NCI-H128 (cell line): ENCODE measurements around the gene APC2.
"Not testable (repeated sequence)": the region's sequence is repeated elsewhere in the genome, so short reads cannot be mapped to it uniquely, and the experiment has no call there.

Experiments
- DNase-seq: peaks from one replicate; lab custom pipeline; 2025; ENCODE audit not compliant: unreplicated experiment; lab: John Stamatoyannopoulos, UW

Gene APC2

DNA sequence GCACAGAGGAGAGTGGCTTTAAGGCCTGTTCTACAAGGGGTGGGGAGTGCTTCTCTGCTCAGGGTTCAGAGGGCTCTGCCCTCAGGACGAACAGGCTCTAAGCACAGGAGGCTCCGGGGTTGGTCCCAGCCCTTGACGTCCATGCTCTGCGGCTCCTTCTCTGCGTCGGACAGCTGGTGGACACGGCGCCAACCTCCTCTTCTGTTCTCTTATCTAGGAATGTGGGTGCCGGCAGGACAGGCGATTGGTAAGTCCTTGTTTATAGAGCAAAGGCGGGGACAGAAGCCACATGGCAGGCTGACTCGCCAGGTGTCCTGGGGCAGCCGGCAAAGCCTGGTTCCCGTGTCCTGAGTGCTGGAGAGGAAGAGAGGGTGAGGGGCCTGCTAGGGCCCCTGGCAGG lies 20.2 kb upstream of the APC2 start:
- no peak for DNase-seq

DNA sequence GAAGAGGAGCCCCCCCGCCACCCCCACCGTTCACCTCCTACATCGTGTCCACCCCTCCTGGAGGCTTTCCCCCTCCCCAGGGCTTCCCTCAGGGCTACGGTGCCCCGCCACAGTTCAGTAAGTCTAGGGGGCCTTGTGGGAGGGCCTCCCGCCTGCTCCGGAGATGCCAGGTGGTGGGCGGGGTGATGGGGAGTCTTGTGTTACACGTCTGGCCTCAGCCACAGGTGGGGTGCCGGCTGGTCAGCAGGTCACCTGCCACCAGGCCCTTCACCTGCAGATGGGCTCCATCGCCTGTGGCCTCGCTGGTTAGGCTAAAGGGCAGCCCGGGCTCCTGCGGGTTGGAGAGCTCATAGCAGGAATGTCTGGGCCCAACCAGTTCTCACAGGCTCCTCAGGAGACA lies 19.7 kb upstream of the APC2 start:
- no peak for DNase-seq

GRCh38 chr19:1431759-1432506 lies 18.0 kb upstream of the APC2 start:
- DNase-seq: no peak

DNA sequence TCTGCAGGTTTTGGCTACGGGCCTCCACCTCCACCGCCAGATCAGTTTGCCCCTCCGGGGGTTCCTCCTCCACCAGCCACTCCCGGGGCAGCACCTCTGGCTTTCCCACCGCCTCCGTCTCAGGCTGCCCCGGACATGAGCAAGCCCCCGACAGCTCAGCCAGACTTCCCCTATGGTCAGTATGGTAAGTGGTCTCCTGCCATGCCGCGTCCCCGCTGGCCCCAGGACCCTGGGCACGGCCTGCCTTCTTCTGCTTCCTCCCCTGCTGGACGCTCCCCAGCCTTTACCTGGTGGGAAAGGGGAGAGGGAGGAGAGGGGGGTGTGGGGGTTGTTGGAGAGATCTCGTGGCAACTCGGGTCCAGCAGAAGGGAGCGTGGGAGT lies 17.4 kb upstream of the APC2 start:
- no peak for DNase-seq

DNA sequence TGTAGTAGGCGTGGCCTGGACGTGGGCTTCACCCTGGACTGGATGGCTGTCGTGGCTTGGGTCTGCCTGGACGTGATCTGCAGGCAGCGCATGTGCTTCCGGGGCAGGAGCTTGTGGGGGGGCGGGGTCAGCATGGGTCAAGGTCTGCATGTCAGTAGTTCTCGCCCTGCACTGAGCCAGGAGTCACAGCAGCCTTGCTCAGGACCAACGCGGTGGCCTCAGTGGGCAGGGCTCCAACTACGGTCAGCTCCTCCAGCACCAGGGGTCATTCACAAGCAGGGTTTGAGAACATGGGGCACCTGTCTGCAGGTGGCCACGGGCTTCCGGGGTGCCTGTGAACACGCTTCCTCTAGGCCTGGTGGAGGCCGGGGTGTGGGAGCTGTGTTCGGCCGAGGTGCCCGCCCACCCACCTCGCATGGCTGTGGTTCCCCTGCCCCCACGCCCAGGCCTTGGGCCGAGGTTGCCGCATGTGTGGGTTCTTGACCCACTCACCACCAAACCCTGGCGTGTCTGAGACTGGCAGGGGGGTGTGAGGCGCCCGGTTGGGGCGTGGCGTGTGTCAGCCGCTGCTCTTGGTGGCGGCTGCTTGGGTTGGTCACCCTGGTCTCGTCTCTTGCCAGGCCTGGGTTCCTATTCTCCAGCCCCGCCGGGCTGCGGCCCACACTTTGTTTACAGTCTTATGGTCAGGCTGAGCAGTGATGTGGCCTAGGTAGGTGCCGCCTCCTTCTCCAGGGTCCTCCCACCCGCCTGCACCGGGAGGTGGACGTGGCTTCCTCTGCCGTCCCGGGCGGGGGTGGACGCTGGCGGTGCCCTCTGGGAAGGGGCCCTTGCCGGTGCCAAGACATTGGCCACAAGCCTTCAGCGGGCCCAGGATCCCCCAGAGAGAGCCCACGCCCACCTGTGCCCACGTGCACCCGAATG lies 16.5 kb upstream of the APC2 start:
- no peak for DNase-seq

DNA sequence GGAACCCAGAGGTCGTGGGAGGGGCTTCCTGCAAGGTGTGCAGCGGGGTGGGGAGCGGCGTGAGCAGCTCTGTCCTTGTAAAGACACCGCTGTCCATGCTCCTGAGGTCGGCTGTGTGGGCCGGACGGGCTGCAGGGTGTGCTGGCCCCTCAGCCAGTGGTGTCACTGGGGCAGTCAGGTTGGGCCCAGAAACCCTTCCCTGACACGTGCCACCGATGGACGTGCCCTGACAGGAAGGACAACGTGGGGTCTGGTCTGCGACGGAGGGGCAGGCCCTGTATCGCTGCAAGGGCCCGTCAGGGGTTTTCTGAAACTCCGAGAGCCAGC lies 15.9 kb upstream of the APC2 start:
- no peak for DNase-seq

DNA sequence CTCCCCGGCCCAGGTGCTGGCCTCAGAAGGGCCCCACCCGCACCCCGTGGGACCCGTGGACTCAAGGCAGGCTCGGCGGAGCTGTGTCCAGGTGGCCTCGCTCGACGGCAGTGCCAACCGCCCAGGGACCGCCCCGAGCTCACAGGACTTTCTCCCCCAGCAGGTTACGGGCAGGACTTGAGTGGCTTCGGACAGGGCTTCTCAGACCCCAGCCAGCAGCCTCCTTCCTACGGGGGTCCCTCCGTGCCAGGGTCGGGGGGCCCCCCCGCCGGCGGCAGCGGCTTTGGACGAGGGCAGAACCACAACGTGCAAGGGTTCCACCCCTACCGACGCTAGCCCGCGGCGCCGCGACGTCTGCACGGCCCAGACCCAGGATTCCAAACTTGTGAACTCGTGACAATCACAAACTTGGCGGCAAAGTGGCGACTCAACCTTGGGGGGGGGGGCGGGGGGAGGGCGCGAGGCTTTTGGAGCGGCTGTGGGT lies 15.3 kb upstream of the APC2 start:
- DNase-seq: no peak

DNA sequence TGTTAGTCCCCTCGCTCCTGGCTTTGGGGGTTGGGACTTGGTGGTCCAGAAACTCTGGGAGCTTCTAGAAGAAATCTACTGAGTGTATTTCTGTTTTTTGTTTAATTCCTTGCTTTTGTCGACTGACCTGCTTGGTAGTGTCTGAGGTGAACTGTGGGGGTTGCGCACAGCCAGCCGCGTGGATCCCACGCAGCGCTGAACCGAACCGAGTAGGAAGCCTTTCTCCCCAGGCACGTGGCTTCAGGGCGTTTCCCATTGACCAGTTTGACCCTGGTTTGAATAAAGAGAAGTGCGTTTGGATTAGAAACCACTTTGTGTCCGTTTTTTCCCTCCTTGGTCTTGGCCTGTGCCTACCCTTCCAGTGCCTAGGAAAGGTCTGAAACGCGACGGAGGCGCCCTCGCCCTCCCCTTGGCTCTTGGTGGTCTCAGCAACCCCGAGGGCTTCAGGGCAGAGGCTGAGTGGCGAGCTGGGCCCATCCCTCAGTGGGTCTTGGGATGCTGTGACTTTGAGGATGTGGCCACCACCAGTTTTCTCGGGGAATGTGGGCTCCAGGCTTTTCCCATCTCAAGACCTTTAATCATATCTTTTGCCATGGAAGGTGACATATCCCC lies 14.4 kb upstream of the APC2 start:
- DNase-seq: no peak

GRCh38 chr19:1437609-1438008 lies 12.3 kb upstream of the APC2 start:
- no peak for DNase-seq

DNA sequence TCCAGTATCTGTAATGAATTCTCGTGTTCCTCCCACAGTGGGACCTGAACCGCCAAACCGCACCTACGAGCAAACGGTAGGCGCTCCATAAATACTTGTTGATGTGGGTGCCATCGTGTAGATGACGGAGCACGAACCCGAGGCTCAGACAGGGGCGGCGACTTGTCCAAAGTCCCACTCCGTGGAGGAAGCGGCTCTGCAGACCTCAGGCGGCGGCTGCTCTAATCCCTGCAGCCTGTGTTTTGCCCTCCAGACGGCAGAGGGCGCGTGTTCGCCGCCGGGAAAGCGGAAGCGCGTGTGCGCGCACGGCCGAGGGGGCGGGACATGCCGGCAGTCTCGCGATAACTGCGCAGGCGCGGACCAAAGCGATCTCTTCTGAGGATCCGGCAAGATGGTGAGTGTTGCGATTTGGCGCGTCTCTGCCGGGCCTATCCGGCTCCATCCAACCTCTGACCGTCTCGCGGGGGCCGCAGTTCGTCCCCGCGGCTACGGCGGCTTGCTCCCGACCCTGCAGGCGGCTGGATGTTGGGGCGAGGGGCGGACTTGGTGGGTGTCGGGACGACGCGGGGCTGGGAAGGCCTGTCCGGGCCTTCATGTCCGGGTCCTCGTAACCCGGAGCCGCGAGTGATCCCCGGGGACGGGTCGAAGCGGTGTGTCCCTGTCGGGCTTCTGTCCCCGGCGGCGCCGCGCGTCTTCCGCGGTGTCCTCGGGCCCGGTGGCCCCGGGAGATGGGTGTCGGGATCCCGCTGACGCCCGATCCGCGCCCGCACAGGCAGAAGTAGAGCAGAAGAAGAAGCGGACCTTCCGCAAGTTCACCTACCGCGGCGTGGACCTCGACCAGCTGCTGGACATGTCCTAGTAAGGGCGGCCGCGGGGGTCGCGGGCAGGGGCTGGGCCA lies 11.6 kb upstream of the APC2 start, which contains the start of gene RPS15:
Gene RPS15 (plus strand): TSS at position 362 of the 898 bp plus-strand sequence. CDS start 30 bp downstream, at position 392.
- peak; percentile 92 for DNase-seq

- DNase-seq: no peak
Measured at GRCh38 chr19:1438933-1439354, 11.0 kb upstream of the APC2 start.

- DNase-seq: not testable (repeated sequence)
Measured at GRCh38 chr19:1439525-1440417, 10.2 kb upstream of the APC2 start.

DNA sequence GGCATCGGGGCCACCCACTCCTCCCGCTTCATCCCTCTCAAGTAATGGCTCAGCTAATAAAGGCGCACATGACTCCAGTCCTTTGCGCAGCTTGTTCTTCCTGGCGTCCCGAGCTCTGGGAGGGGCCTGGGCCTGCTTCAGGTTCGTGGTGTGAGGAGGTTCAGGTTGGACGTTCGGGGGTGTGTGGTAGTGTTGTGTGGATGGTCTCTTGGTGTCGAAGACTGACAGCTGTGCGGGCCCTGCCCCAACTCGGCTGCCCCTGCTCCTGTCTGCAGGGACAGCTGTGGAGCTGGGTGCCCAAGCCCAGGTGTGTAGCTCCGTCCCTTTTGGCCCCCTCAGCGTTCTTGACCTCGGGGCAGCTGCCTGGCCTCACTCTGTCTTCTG lies 9.5 kb upstream of the APC2 start:
- DNase-seq: no peak

- DNase-seq: no peak
Measured at GRCh38 chr19:1441022-1441426, 8.9 kb upstream of the APC2 start.

GRCh38 chr19:1441677-1442438 lies 8.1 kb upstream of the APC2 start:
- DNase-seq: no peak

DNA sequence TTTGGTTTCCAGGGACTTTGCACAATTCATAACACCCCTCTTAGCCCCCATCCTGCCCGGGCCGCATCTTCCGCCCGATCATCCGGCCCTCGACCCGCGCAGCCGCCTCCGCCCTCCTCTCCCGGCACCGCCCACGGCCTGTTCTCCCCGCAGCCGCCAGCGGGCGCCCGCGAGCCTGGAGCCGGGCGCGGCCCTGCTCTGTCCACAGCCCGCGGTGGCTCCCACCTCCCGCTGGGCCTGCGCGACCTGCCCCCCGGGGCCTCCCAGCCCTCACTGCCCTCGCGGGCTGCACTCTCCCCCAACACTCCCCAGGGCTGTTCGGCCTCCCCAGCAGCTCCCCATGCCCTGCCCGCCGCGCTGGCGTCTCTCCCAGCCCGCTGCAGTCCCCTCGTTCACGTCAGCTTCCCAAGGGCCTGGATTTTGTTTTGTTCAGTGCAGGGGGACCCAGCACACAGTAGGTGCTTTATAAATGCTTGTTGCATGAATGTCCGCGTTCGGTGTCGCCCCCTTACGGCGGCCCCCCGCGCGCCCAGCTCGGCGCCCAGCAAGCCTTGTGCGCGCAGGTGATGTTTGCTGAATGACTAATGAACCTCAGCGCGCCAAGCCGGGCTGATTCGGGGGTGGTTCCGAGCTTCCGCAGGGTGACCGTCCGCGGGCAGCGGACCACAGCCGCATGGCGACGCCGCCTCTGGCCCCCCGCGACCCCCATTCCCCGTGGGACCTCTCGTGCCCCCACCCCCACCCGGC lies 4.6 kb upstream of the APC2 start:
- peak; percentile 21 for DNase-seq

GRCh38 chr19:1445932-1446712 lies 3.8 kb upstream of the APC2 start:
- peak; percentile 57 for DNase-seq
